ENCODE results near the gene PHKB.

GRCh38 chr16:47481698-47482374 lies 20.7 kb downstream of the PHKB start:
- TF ChIP-seq POLR2A (IDR thresholded peaks at IDR 0.05) = no peak
- TF ChIP-seq, protein P1, sequence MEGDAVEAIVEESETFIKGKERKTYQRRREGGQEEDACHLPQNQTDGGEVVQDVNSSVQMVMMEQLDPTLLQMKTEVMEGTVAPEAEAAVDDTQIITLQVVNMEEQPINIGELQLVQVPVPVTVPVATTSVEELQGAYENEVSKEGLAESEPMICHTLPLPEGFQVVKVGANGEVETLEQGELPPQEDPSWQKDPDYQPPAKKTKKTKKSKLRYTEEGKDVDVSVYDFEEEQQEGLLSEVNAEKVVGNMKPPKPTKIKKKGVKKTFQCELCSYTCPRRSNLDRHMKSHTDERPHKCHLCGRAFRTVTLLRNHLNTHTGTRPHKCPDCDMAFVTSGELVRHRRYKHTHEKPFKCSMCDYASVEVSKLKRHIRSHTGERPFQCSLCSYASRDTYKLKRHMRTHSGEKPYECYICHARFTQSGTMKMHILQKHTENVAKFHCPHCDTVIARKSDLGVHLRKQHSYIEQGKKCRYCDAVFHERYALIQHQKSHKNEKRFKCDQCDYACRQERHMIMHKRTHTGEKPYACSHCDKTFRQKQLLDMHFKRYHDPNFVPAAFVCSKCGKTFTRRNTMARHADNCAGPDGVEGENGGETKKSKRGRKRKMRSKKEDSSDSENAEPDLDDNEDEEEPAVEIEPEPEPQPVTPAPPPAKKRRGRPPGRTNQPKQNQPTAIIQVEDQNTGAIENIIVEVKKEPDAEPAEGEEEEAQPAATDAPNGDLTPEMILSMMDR (IDR thresholded peaks at IDR 0.05) = no peak

All from lower leg skin (tissue), 3 donors.